PC-3 (cell line): ENCODE results near the gene SLC2A4. TPM values are rescaled to one million over a fixed set of nuclear protein-coding genes. Genes with fewer than 3 reads are reported as not detected.

Source experiments
- ATAC-seq: fragments of 200-7000 bp; cut with Tn5 transposase; 2 replicates; pipeline ENCODE4 v1.9.1; 2020; ENCODE audit warnings: mild to moderate bottlenecking, moderate library complexity
- BruUV-seq: library from RNA; stranded (reverse); fragments of 400-500 nt; replicated peaks from 2 replicates; lab custom pipeline; 2021; lab: Mats Ljungman, UMichigan
- CTCF ChIA-PET: fragments of 300-600 bp; sonication (Branson Sonifier 250); formaldehyde crosslinking; loops from one replicate; lab custom pipeline; 2022; ENCODE audit warnings: antibody characterized with exemption; lab: Charles Lee
- POLR2A ChIA-PET: fragments of 300-600 bp; sonication (Branson Sonifier 250); formaldehyde crosslinking; loops from one replicate; lab custom pipeline; 2022; ENCODE audit warnings: antibody characterized with exemption; ENCODE audit not compliant: unreplicated experiment; lab: Charles Lee
- DNase-seq: peaks from one replicate; pipeline ENCODE4 v3.0.0-alpha.2; 2015
- H2AFZ ChIP-seq: fragments of 300-600 bp; sonication (generic); 2 replicates; pipeline ENCODE4 v1.6.0; 2016; ENCODE audit warnings: antibody characterized with exemption, low read length
- H3F3A ChIP-seq: fragments of 300-600 bp; sonication (generic); one replicate; pipeline ENCODE4 v1.6.0; 2017; ENCODE audit warnings: antibody characterized with exemption, low read length, control low read depth, mild to moderate bottlenecking; ENCODE audit not compliant: unreplicated experiment
- H3K27ac ChIP-seq: fragments of 300-600 bp; sonication (generic); 2 replicates; pipeline ENCODE4 v1.5.1; 2016; ENCODE audit warnings: mild to moderate bottlenecking, low read length
- H3K27me3 ChIP-seq: fragments of 300-600 bp; sonication (generic); 2 replicates; pipeline ENCODE4 v1.6.1; 2016; ENCODE audit warnings: low read length, mixed read lengths
- H3K36me3 ChIP-seq: fragments of 300-600 bp; sonication (generic); 2 replicates; pipeline ENCODE4 v1.6.1; 2016; ENCODE audit warnings: low read depth, mixed run types, low read length, mixed read lengths
- H3K4me1 ChIP-seq: fragments of 300-600 bp; sonication (generic); 2 replicates; pipeline ENCODE4 v1.5.1; 2016; ENCODE audit warnings: low read length; ENCODE audit not compliant: insufficient read depth
- H3K4me2 ChIP-seq: fragments of 300-600 bp; sonication (generic); 2 replicates; pipeline ENCODE4 v1.6.0; 2016; ENCODE audit warnings: low read length
- H3K4me3 ChIP-seq: fragments of 300-600 bp; sonication (generic); 2 replicates; pipeline ENCODE4 v1.5.1; 2016; ENCODE audit warnings: mild to moderate bottlenecking, low read length, mixed read lengths
- H3K79me2 ChIP-seq: fragments of 300-600 bp; sonication (generic); 2 replicates; pipeline ENCODE4 v1.6.1; 2017; ENCODE audit warnings: low read length, mixed read lengths
- H3K9ac ChIP-seq: fragments of 300-600 bp; sonication (generic); 2 replicates; pipeline ENCODE4 v1.6.0; 2016; ENCODE audit warnings: mild to moderate bottlenecking, low read length
- H3K9me2 ChIP-seq: fragments of 300-600 bp; sonication (generic); replicated peaks from 2 replicates; pipeline ENCODE4 v1.6.1; 2016; ENCODE audit warnings: mixed run types, low read length, mixed read lengths
- H3K9me3 ChIP-seq: fragments of 300-600 bp; sonication (generic); 2 replicates; pipeline ENCODE4 v1.6.1; 2016; ENCODE audit warnings: low read length, mixed read lengths
- H4K20me1 ChIP-seq: fragments of 300-600 bp; sonication (generic); 2 replicates; pipeline ENCODE4 v1.6.1; 2016; ENCODE audit warnings: low read length, mixed read lengths
- EZH2 ChIP-seq: fragments of 300-600 bp; sonication (generic); IDR thresholded peaks from one replicate; pipeline ENCODE4 v1.6.1; 2017; ENCODE audit warnings: antibody characterized with exemption, mild to moderate bottlenecking, low read length; ENCODE audit not compliant: unreplicated experiment
- EZH2phosphoT487 ChIP-seq: fragments of 300-600 bp; sonication (generic); IDR thresholded peaks from 2 replicates; pipeline ENCODE4 v1.6.1; 2018; ENCODE audit warnings: mild to moderate bottlenecking, antibody characterized with exemption, low read length, borderline replicate concordance
- intact Hi-C: fragments of 100-400 bp; cut with micrococcal nuclease; formaldehyde crosslinking; loops from 2 replicates; pipeline ENCODE4 v1.9.0; 2023
- total RNA-seq: library from RNA; depleted of rRNA; stranded (reverse); fragments of >200 nt; gene quantifications from 2 replicates; pipeline ENCODE4 v1.2.3, GENCODE V29; 2014
- TF ChIP-seq, protein P1 (sequence below): fragments of 300-600 bp; sonication (generic); conservative IDR thresholded peaks from 2 replicates; pipeline ENCODE4 v1.5.1; 2017; ENCODE audit warnings: antibody characterized with exemption, low read depth, mild to moderate bottlenecking, low read length

Gene SLC2A4
- total RNA-seq, 1 experiment from 2014 or later, result 0.29 TPM

DNA sequence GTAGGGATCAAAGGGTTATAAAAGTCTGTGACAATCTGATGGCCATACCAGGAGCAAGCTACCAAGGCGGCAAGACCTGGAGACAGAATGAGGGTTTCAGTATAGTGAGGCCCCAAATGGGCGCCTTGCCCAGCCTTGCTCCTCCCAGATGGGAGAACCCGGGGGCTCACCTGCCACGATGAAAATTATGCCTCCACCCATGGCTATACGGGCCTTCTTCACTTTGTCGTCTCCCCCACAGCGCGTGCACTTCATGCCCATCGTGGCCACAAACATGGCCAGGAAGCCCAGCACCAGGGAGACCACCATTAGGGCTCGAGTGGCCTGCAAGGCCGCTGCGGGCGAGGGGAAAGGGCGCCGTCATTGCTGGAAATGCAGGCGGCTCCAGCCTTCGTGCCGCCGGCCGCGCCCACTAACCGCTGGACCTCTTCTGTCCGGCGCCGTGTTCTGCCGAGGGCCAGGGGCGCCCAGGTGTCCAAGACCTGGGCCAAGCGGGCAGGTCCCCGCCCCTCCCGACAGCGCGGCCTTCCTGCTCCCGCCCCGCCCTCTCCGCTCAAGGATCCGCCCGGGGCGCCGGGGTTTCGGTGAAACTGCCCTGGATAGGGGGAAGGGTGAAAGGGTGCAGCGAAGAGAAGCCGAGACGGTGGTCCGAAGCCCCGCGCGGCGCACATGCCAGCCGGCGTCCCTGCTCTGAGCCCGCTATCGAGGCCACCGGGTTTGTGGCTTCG is 20.7 kb upstream of the SLC2A4 start:
- Histone ChIP-seq H4K20me1 (peaks cover 14% of the 10 kb centered on the region; the same call in 1 of the 2 replicates), H3K27me3 (no peaks in the 10 kb centered on the region), H3K36me3 (peaks cover 4% of the 10 kb centered on the region; the same call in 1 of the 2 replicates), H3K9ac (peak overlapping the region; percentile 93), H3K9me2 (no peaks in the 10 kb centered on the region), H3K9me3 (no peaks in the 10 kb centered on the region), H3K4me1 (peaks cover 27% of the 10 kb centered on the region), H2AFZ (no peak overlapping the region), H3K4me3 (peak overlapping the region; percentile 97), H3K4me2 (peak overlapping the region; percentile 96), H3F3A (no peaks in the 10 kb centered on the region), H3K27ac (peak overlapping the region; percentile 83), H3K79me2 (peaks cover 48% of the 10 kb centered on the region)
- intact Hi-C loops, result loop anchor here (5.0 kb wide), 1 partner anchor 221 kb away; the partner anchor contains the start of genes POLR2A and SLC35G6
- TF ChIP-seq, protein P1, sequence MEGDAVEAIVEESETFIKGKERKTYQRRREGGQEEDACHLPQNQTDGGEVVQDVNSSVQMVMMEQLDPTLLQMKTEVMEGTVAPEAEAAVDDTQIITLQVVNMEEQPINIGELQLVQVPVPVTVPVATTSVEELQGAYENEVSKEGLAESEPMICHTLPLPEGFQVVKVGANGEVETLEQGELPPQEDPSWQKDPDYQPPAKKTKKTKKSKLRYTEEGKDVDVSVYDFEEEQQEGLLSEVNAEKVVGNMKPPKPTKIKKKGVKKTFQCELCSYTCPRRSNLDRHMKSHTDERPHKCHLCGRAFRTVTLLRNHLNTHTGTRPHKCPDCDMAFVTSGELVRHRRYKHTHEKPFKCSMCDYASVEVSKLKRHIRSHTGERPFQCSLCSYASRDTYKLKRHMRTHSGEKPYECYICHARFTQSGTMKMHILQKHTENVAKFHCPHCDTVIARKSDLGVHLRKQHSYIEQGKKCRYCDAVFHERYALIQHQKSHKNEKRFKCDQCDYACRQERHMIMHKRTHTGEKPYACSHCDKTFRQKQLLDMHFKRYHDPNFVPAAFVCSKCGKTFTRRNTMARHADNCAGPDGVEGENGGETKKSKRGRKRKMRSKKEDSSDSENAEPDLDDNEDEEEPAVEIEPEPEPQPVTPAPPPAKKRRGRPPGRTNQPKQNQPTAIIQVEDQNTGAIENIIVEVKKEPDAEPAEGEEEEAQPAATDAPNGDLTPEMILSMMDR, result no peak
- TF ChIP-seq EZH2phosphoT487 (no peak), EZH2 (no peak)
- POLR2A ChIA-PET, result no interaction called here
- DNase-seq, result peak; percentile 70
- BruUV-seq, result no TSS peak
- peak; percentile 39 for ATAC-seq
- CTCF ChIA-PET, result interaction anchor here (0.6 kb wide), 1 partner anchor 40 kb away, joined by 3 read pairs; no protein-coding TSS in a partner anchor

DNA sequence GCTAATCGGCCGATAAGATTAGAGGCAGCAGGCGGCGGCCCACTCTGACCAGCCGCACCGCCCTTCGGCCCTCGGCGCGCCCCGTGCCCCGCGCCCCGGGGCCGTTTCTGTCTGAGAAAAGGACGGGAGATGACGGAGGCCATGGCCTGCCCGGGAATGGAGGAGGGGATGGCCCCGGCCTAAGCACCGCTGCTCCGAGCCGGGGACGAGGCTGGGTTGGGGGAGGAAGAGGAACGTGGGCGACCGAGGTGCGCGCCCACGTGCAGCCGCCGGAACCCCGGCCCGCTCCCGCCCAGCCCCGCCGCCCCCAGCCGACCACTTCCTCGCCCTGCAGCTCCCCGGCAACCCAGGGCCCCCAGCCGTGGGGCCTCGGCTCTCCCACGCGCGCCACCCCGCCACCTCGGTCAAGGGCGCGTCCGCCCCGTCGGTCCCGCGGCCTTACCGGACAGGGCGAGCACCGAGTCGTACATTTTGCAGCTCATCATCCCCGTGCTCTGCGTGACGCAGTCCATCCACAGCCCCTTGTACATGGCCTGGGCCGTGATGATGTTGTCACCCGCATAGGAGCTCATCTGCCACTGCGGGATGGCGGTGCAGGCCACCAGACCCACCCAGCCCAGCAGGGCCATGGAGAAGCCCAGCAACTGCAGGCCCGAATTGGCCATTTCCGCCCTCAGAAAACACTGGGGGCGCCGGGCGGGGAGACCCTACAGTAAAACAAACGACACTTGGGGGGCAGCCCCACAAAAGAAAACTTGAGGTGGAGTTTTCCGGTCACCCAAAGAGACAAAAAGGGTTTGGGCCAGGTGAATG is 19.9 kb upstream of the SLC2A4 start:
- H3K9me3 ChIP-seq, result no peaks in the 10 kb centered on the region
- no peaks in the 10 kb centered on the region for H3K9me2 ChIP-seq
- DNase-seq, result no peak
- H3K79me2 ChIP-seq, result peaks cover 45% of the 10 kb centered on the region
- H3K9ac ChIP-seq, result peak overlapping the region; percentile 93
- H3K4me3 ChIP-seq, result peak overlapping the region; percentile 97
- peaks cover 27% of the 10 kb centered on the region for H3K4me1 ChIP-seq
- H3K4me2 ChIP-seq, result peak overlapping the region; percentile 96
- BruUV-seq, result TSS peak; percentile 72
- intact Hi-C loops, result loop anchor here (1.0 to 5.0 kb wide), 2 partner anchors 9 to 221 kb away; partner anchors contain the start of genes ELP5, POLR2A and SLC35G6
- H3K27me3 ChIP-seq, result no peaks in the 10 kb centered on the region
- no peak for TF ChIP-seq EZH2
- TF ChIP-seq, protein P1, result no peak
- no peak for TF ChIP-seq EZH2phosphoT487
- ChIA-PET POLR2A (no interaction called here), CTCF (interaction anchor here (0.6 kb wide), 1 partner anchor 41 kb away, joined by 3 read pairs; no protein-coding TSS in a partner anchor)
- no peaks in the 10 kb centered on the region for H3F3A ChIP-seq
- H2AFZ ChIP-seq, result no peak overlapping the region
- ATAC-seq, result peak; percentile 5
- peaks cover 14% of the 10 kb centered on the region; the same call in 1 of the 2 replicates for H4K20me1 ChIP-seq
- peaks cover 4% of the 10 kb centered on the region; the same call in 1 of the 2 replicates for H3K36me3 ChIP-seq
- peak overlapping the region; percentile 83 for H3K27ac ChIP-seq
